Smooth muscle cell (in vitro differentiated cells): Measurements from ENCODE around the gene SRY. TPM values are rescaled to one million over a fixed set of nuclear protein-coding genes. Genes with fewer than 3 reads are reported as not detected.
"Not testable (repeated sequence)": the region's sequence is repeated elsewhere in the genome, so short reads cannot be mapped to it uniquely, and the experiment has no call there.

Experiments used
- DNase-seq: peaks from one replicate; lab custom pipeline; 2025; ENCODE audit not compliant: unreplicated experiment; lab: John Stamatoyannopoulos, UW
- H2AFZ ChIP-seq: fragments of 200-600 bp; sonication (generic); 2 replicates; pipeline ENCODE4 v1.6.0; 2016; ENCODE audit warnings: antibody characterized with exemption, low read depth, mild to moderate bottlenecking
- H3F3A ChIP-seq: fragments of 200-600 bp; sonication (generic); 2 replicates; pipeline ENCODE4 v1.6.0; 2017; ENCODE audit warnings: antibody characterized with exemption, low read depth
- H3K27ac ChIP-seq: fragments of 200-600 bp; sonication (generic); 2 replicates; pipeline ENCODE4 v1.5.1; 2016; ENCODE audit warnings: low read depth, mild to moderate bottlenecking
- H3K27me3 ChIP-seq: fragments of 200-600 bp; sonication (generic); 2 replicates; pipeline ENCODE4 v1.6.1; 2016; ENCODE audit warnings: low read depth, mild to moderate bottlenecking
- H3K36me3 ChIP-seq: fragments of 200-600 bp; sonication (generic); 2 replicates; pipeline ENCODE4 v1.5.1; 2016; ENCODE audit warnings: low read depth
- H3K4me1 ChIP-seq: fragments of 200-600 bp; sonication (generic); 2 replicates; pipeline ENCODE4 v1.5.1; 2016; ENCODE audit warnings: low read depth
- H3K4me2 ChIP-seq: fragments of 200-600 bp; sonication (generic); 2 replicates; pipeline ENCODE4 v1.6.0; 2016; ENCODE audit warnings: mild to moderate bottlenecking
- H3K4me3 ChIP-seq: fragments of 200-600 bp; sonication (generic); 2 replicates; pipeline ENCODE4 v1.5.1; 2016; ENCODE audit warnings: mild to moderate bottlenecking
- H3K79me2 ChIP-seq: fragments of 200-600 bp; sonication (generic); 2 replicates; pipeline ENCODE4 v1.6.0; 2016; ENCODE audit warnings: low read depth, mild to moderate bottlenecking
- H3K9ac ChIP-seq: fragments of 200-600 bp; sonication (generic); 2 replicates; pipeline ENCODE4 v1.6.0; 2016; ENCODE audit warnings: low read depth
- H3K9me3 ChIP-seq: fragments of 200-600 bp; sonication (generic); replicated peaks from 2 replicates; pipeline ENCODE4 v1.5.1; 2016; ENCODE audit warnings: low read depth
- H4K20me1 ChIP-seq: fragments of 200-600 bp; sonication (generic); 2 replicates; pipeline ENCODE4 v1.6.0; 2016; ENCODE audit warnings: low read depth
- WGBS: methylation state at CpG from one replicate; pipeline ENCODE4 v1.1.7; 2016; ENCODE audit warnings: low lambda C conversion rate; 5-methylcytosine and 5-hydroxymethylcytosine counted together
- polyA plus RNA-seq: library from polyadenylated mRNA; unstranded; fragments of >200 nt; fragmentation: Nextera tagmentation; extraction: Ambion mirVana; gene quantifications from 2 replicates; pipeline ENCODE4 v1.2.1, GENCODE V29; 2016
- total RNA-seq: library from RNA; depleted of rRNA; stranded (reverse); fragments of >200 nt; gene quantifications from 2 replicates; pipeline ENCODE4 v1.2.3, GENCODE V29; 2014
- TF ChIP-seq, protein P1 (sequence below): fragments of 200-600 bp; sonication (generic); IDR thresholded peaks from 2 replicates; pipeline ENCODE4 v1.5.1; 2017; ENCODE audit warnings: borderline replicate concordance, mild to moderate bottlenecking, antibody characterized with exemption; ENCODE audit not compliant: insufficient read depth, poor library complexity, severe bottlenecking

The SRY gene
- total and polyA plus RNA-seq, 2 experiments from 2014 or later, result not detected

DNA sequence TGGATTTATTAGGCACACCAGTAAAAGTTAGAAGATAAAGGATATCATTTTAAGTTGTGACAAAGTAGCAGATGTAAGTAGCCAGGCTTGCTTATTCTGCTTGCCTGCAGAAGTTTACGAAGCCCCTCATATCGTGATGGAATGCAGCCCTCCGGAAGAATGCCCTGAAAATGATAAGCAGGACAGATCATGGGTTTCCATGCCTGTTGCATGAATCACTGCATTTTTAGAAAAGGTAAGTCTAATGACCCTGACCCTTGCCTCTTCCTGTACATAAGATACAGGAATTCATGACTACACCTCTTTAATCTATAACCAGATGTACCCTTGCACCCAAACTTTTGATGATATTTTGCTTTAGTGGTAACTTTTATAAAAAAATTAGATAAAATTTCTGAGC, 37.0 kb upstream of the SRY start:
- no CpG with 5 or more reads among the region's 3 CpGs for whole genome bisulfite sequencing
- H2AFZ ChIP-seq, result no peak overlapping the region
- H3K9me3 ChIP-seq, result no peaks in the 10 kb centered on the region
- H3K27me3 ChIP-seq, result no peaks in the 10 kb centered on the region
- H3K4me1 ChIP-seq, result no peaks in the 10 kb centered on the region
- no peaks in the 10 kb centered on the region for H3K79me2 ChIP-seq
- no peak overlapping the region for H3K9ac ChIP-seq
- H3K4me3 ChIP-seq, result no peak overlapping the region
- no peaks in the 10 kb centered on the region for H4K20me1 ChIP-seq
- no peak overlapping the region for H3K27ac ChIP-seq
- H3K36me3 ChIP-seq, result no peaks in the 10 kb centered on the region
- TF ChIP-seq, protein P1, sequence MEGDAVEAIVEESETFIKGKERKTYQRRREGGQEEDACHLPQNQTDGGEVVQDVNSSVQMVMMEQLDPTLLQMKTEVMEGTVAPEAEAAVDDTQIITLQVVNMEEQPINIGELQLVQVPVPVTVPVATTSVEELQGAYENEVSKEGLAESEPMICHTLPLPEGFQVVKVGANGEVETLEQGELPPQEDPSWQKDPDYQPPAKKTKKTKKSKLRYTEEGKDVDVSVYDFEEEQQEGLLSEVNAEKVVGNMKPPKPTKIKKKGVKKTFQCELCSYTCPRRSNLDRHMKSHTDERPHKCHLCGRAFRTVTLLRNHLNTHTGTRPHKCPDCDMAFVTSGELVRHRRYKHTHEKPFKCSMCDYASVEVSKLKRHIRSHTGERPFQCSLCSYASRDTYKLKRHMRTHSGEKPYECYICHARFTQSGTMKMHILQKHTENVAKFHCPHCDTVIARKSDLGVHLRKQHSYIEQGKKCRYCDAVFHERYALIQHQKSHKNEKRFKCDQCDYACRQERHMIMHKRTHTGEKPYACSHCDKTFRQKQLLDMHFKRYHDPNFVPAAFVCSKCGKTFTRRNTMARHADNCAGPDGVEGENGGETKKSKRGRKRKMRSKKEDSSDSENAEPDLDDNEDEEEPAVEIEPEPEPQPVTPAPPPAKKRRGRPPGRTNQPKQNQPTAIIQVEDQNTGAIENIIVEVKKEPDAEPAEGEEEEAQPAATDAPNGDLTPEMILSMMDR, result no peak
- H3K4me2 ChIP-seq, result no peak overlapping the region
- no peak for DNase-seq
- H3F3A ChIP-seq, result no peaks in the 10 kb centered on the region

DNA sequence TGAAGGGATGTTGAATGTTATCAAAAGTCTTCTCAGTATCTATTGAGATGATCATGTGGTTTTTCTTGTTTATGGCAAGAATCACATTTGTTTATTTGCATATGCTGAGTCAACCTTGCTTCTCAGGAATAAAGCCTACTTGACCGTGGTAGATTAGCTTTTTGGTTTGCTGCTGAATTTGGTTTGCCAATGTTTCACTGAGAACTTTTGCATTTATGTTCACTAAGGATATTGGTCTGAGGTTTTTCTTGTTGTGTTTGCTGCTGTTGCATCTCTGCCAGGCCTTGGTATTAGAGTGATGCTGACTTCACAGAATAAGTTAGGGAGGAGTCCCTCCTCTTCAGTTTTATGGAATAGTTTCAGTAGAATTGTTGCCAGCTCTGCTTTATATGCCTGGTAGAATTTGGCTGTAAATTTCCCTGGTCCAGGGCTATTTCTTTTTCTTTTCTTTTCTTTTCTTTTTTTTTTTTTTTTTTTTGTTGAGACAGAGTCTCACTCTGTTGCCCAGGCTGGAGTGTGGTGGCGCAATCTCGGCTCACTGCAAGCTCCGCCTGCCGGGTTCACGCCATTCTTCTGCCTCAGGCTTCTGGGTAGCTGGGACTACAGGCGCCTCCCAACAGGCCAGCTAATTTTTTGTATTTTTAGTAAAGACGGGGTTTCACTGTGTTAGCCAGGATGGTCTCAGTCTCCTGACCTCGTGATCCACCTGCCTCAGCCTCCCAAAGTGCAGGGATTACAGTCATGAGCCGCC, 29.8 kb upstream of the SRY start:
- not testable (repeated sequence) for H3K79me2 ChIP-seq, DNase-seq, H3K27ac ChIP-seq, H4K20me1 ChIP-seq, H3K4me1 ChIP-seq, H3K9ac ChIP-seq, H3K9me3 ChIP-seq, H2AFZ ChIP-seq, H3F3A ChIP-seq, H3K4me2 ChIP-seq, H3K27me3 ChIP-seq, H3K4me3 ChIP-seq, H3K36me3 ChIP-seq
- no CpG with 5 or more reads among the region's 10 CpGs for WGBS

DNA sequence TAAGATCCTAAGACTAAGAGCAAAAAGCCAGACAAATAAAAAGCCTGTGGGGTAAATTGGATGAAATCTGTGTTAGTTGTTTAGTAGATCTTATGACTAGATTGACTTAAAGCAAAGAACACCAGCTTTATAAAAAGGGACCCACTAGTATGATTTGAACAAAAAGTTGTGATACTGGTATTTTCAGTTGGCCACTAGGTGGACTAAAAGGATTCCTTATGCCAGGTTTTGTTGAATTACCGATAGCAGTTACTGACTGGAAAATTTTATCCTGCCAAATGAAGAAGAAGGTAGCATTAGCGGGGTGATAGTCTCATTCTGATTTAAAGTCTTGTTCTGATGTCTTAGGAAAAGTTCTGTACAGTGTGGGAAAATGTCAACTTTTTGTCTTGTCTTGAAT, 12.8 kb upstream of the SRY start:
- Histone ChIP-seq H3K4me1 (no peaks in the 10 kb centered on the region), H3K27ac (no peak overlapping the region), H3K79me2 (no peaks in the 10 kb centered on the region), H3K9me3 (no peaks in the 10 kb centered on the region), H2AFZ (no peak overlapping the region), H3K27me3 (no peaks in the 10 kb centered on the region), H3K36me3 (no peaks in the 10 kb centered on the region), H3K9ac (no peak overlapping the region), H3K4me3 (no peak overlapping the region), H4K20me1 (no peaks in the 10 kb centered on the region), H3K4me2 (no peak overlapping the region), H3F3A (no peaks in the 10 kb centered on the region)
- DNase-seq, result no peak
- TF ChIP-seq, protein P1, result no peak
- no CpG with 5 or more reads among the region's 2 CpGs for WGBS

GRCh38 chrY:2797991-2798390, 10.5 kb upstream of the SRY start:
- TF ChIP-seq, protein P1, result no peak
- Histone ChIP-seq H3K9me3 (no peaks in the 10 kb centered on the region), H3K79me2 (no peaks in the 10 kb centered on the region), H3F3A (no peaks in the 10 kb centered on the region), H2AFZ (no peak overlapping the region), H3K27me3 (no peaks in the 10 kb centered on the region), H3K9ac (no peak overlapping the region), H3K36me3 (no peaks in the 10 kb centered on the region), H3K4me2 (no peak overlapping the region), H4K20me1 (no peaks in the 10 kb centered on the region), H3K4me3 (no peak overlapping the region), H3K27ac (no peak overlapping the region), H3K4me1 (no peaks in the 10 kb centered on the region)
- no peak for DNase-seq
